Left lobe of liver (tissue), 2 donors: ENCODE data around the gene OR52I1. TPM values are rescaled to one million over a fixed set of nuclear protein-coding genes. Genes with fewer than 3 reads are reported as not detected.

Experiments
- ATAC-seq: fragments of 200-7000 bp; cut with Tn5 transposase; one replicate; pipeline ENCODE4 v1.9.1; 2020; ENCODE audit warnings: mild to moderate bottlenecking, moderate library complexity
- DNase-seq: peaks from one replicate; pipeline ENCODE4 v3.0.0-alpha.2; 2020; ENCODE audit warnings: low spot score
- total RNA-seq: library from RNA; stranded (reverse); gene quantifications from one replicate; pipeline ENCODE4 v1.2.1, GENCODE V29; 2021
- donor health status: DM: no; HTN: no; CAD: no; lungs with moderate emphysema.
- donor health status: DM: no; HTN: yes; CAD: no.

OR52I1 gene
- total RNA-seq, 1 donor from 2014 or later = not detected

DNA sequence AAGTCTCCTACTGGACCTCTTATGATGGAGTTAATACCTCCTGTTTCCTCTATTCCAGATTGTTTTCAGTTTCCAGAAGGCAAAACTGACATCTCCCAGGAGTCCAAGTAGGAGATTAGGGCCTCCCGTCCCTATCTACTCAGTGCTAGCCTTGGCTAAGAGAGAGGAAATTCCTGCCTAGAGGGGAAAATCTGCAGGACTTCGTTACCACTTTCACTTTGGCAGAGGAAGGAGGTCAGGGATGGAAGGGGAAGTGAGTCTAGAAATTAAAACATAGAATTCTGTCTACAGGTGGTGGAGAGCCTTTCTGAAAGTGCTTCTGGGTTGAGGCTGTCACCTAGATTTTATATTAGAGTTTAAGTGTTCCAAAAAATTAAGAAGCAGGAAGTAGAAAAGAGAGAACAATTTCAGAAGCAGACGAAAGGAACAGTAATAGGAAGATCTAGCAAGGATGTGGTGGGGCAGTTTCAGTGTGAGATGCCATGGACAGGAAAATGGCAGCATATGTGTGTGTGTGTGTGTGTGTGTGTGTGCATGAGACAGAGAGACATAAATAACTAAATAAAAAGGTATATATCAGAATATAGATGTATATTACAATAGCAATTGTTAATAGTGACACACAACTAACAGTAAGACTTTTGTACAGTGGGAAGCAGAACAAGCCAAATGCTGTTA is 16.6 kb downstream of the OR52I1 start:
- no peak for ATAC-seq
- no peak for DNase-seq

- ATAC-seq = no peak
- DNase-seq = no peak
These were observed 18.1 kb downstream of the OR52I1 start for GRCh38 chr11:4611986-4612385.

DNA sequence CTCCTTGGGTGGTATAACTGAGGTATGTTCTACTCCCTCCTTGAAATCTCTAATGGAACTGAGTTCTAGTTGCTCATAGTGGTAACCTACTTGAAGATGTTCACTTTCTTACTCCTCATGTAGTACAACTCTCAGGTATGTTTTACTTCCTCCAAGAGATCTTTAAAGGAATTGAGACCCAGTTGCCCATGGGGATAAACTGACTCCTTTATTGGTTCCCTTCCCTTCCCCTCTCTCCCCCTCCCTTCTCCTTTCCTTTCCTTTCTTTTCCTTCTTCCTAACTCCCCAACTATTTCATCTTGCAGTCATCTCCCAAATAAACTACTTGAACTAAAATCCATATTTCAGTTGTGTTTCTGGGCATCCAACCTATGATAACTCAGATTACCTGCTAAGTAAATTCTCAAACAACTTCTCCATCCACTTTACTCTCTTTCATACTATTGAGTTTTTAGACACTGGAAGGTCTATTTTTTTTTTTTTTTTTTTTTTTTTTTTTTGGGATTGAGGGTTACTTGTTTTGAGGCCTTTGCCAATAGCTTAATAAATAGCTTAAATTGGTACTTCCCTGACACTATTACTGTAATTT is 22.1 kb downstream of the OR52I1 start:
- no peak for ATAC-seq
- DNase-seq = no peak

DNA sequence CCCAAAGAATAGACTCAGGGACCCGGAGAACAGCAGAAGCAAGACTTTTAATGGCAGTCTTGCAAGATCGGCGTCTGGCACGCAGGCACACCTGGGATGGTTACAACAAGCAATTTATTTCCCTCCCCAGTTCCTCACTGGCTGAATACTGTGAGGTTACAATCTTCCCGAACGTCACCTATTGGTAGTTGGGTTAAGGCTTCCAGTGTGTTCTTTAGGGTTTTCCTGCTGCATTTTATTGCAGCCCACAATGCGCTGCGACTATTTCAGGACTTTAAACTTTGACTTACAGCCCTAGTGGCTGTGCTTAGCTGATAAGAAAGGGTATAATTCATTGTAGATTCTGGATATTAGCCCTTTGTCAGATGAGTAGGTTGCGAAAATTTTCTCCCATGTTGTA is 25.7 kb downstream of the OR52I1 start:
- DNase-seq = no peak
- no peak for ATAC-seq

- DNase-seq = peak; percentile 53
- ATAC-seq = peak; percentile 87
These were observed 32.6 kb downstream of the OR52I1 start for GRCh38 chr11:4626207-4627099.

- no peak for DNase-seq
- ATAC-seq = no peak
These were observed 42.3 kb downstream of the OR52I1 start for GRCh38 chr11:4636136-4636535.

GRCh38 chr11:4636962-4637661 is 43.3 kb downstream of the OR52I1 start, which contains the start of gene OR51D1:
Gene OR51D1 (plus strand): TSS chr11:4637477. CDS start chr11:4639791, 2,314 bp downstream.
- DNase-seq = peak; percentile 66
- ATAC-seq = peak; percentile 99

DNA sequence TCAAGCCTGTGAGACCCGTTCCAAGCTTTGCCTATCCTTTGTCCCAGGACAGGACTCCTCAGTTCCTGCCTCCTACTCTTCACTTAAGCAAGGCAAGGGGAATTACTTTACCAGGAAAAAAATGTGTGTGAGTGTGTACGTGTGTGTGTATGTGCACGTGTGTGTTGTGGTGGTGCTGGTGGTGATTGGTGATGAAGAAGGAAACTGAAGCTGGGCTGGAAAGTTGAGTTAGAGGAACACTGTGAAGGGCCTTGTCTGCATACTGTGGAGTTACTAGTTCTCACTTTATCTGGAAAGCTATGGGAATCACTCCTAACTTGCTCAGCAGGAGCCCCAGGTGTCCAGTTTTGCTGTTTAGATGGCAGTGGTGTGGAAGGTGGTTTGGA is 43.8 kb downstream of the OR52I1 start:
- DNase-seq = no peak
- no peak for ATAC-seq

DNA sequence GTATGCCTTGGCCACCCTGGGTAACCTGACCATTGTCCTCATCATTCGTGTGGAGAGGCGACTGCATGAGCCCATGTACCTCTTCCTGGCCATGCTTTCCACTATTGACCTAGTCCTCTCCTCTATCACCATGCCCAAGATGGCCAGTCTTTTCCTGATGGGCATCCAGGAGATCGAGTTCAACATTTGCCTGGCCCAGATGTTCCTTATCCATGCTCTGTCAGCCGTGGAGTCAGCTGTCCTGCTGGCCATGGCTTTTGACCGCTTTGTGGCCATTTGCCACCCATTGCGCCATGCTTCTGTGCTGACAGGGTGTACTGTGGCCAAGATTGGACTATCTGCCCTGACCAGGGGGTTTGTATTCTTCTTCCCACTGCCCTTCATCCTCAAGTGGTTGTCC is 46.1 kb downstream of the OR52I1 start:
- no peak for DNase-seq
- ATAC-seq = no peak

GRCh38 chr11:4641501-4641900 is 47.7 kb downstream of the OR52I1 start:
- DNase-seq = no peak
- ATAC-seq = no peak

- ATAC-seq = no peak
- DNase-seq = no peak
These were observed 48.2 kb downstream of the OR52I1 start for GRCh38 chr11:4642043-4642442.

- no peak for ATAC-seq
These were observed 49.2 kb downstream of the OR52I1 start for GRCh38 chr11:4643076-4643475.

DNA sequence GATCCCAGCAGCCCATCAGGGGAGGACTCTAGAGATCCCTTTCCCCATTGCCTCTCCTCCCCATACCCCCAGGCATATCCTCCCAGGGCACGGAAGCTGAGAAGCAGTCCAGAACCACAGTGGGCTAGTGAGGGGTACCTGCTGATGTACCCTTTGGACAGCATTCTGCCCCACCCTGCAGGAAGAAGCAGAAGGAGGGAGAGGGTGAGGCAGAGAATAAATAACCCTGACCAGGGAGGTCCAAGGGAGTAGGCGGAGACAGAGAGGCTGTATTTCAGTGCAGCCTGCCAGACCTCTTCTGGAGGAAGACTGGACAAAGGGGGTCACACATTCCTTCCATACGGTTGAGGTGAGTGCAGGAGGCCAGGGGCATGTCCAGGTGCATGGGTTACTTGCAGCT is 49.8 kb downstream of the OR52I1 start, which contains the start of gene OR51E1:
Gene OR51E1 (plus strand): TSS at position 301 of the 400 bp plus-strand sequence. CDS start 8,545 bp downstream, outside the sequence.
- DNase-seq (no peak), ATAC-seq (no peak)

More at GRCh38 chr11:4643076-4643475, 49.2 kb downstream of the OR52I1 start:
- DNase-seq = no peak

DNA sequence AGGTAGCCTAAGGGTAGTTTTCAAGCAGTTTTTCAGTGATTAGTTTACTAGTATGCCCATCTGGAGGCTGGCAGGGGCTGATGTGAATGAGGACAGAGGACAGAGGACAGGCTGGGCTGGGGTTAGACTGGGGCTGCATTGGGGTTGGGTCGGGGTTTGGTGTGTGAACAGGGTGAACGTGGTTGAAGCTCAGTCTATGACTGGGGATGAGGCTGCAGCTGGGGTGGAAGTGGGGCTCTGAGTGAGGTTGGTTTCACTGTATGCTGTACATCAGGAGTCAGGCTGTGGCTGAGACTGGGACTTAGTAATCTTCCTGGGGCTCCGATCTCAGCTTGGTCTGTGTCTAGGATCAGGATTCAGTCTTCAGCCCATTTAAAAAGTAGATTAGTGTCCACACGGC is 50.4 kb downstream of the OR52I1 start:
- ATAC-seq = no peak
- DNase-seq = no peak

Other genes with a start within 250 kb of the OR52I1 start
- not detected for gene OR52B4, start 225.7 kb upstream of the OR52I1 start, total RNA-seq
- gene TRIM21, start 200.3 kb upstream of the OR52I1 start, total RNA-seq = 7.3 TPM
- gene OR52K2, start 144.7 kb upstream of the OR52I1 start, total RNA-seq = not detected
- not detected for gene OR52K1, start 111.4 kb upstream of the OR52I1 start, total RNA-seq
- gene OR52M1, start 48.8 kb upstream of the OR52I1 start, total RNA-seq = not detected
- not detected for gene OR52I2, start 12.3 kb upstream of the OR52I1 start, total RNA-seq
- gene TRIM68, start 14.2 kb downstream of the OR52I1 start, total RNA-seq = 4.5 TPM
- gene OR51D1, start 43.4 kb downstream of the OR52I1 start, total RNA-seq = not detected
- not detected for gene OR51E1, start 49.9 kb downstream of the OR52I1 start, total RNA-seq
- not detected for gene OR51E2, start 103.8 kb downstream of the OR52I1 start, total RNA-seq
- not detected for gene MMP26, start 110.7 kb downstream of the OR52I1 start, total RNA-seq
- not detected for gene OR51F1, start 175.9 kb downstream of the OR52I1 start, total RNA-seq
- gene OR52R1, start 210.3 kb downstream of the OR52I1 start, total RNA-seq = not detected
- not detected for gene OR51F2, start 227.3 kb downstream of the OR52I1 start, total RNA-seq